H1 (cell line): ENCODE results near the gene LYAR. TPM values are rescaled to one million over a fixed set of nuclear protein-coding genes. Genes with fewer than 3 reads are reported as not detected.

Source experiments
- CTCF ChIA-PET: fragments of 300-600 bp; sonication (Branson Sonifier 250); formaldehyde crosslinking; loops from one replicate; lab custom pipeline; 2021; ENCODE audit not compliant: partially characterized antibody; lab: Charles Lee
- POLR2A ChIA-PET: fragments of 300-600 bp; sonication (Branson Sonifier 250); formaldehyde crosslinking; loops from one replicate; lab custom pipeline; 2021; ENCODE audit warnings: inconsistent platforms; ENCODE audit not compliant: partially characterized antibody; lab: Charles Lee
- DNase-seq, 2 experiments: peaks; one replicate each; pipeline versions ENCODE4 v3.0.0 to v3.0.0-alpha.2; 2010 to 2022; ENCODE audit warnings: low spot score in 2 of 2, low read depth in 1 of 2, mixed read lengths in 1 of 2
- FAIRE-seq: peaks from 2 replicates; lab custom pipeline; 2011; peaks lifted over from hg19 to GRCh38; lab: Jason Lieb, UNC
- H2AFZ ChIP-seq: 2 replicates; pipeline ENCODE4 v1.8.1; 2012; ENCODE audit warnings: low read length, inconsistent platforms
- H2AK5ac ChIP-seq: 2 replicates; pipeline ENCODE4 v1.6.1; 2013; ENCODE audit warnings: low read depth, low read length
- H2BK120ac ChIP-seq: replicated peaks from 2 replicates; pipeline ENCODE3; 2013; ENCODE audit warnings: low read depth, low read length, inconsistent platforms
- H2BK12ac ChIP-seq: 2 replicates; pipeline ENCODE4 v1.6.1; 2013; ENCODE audit warnings: low read depth, low read length
- H2BK15ac ChIP-seq: 2 replicates; pipeline ENCODE4 v1.6.1; 2013; ENCODE audit warnings: low read length
- H2BK20ac ChIP-seq: 2 replicates; pipeline ENCODE4 v1.6.1; 2013; ENCODE audit warnings: low read length
- H2BK5ac ChIP-seq: 2 replicates; pipeline ENCODE4 v1.6.1; 2013; ENCODE audit warnings: low read depth, low read length
- H3K14ac ChIP-seq: 2 replicates; pipeline ENCODE4 v1.6.1; 2013; ENCODE audit warnings: inconsistent platforms; ENCODE audit not compliant: insufficient read length
- H3K18ac ChIP-seq: 2 replicates; pipeline ENCODE4 v1.6.1; 2013; ENCODE audit warnings: low read length; ENCODE audit errors: extremely low read depth
- H3K23ac ChIP-seq: 2 replicates; pipeline ENCODE4 v1.6.1; 2013; ENCODE audit warnings: inconsistent platforms; ENCODE audit not compliant: insufficient read length
- H3K23me2 ChIP-seq: 2 replicates; pipeline ENCODE4 v1.6.1; 2013; ENCODE audit warnings: low read depth, low read length
- H3K27ac ChIP-seq: 2 replicates; pipeline ENCODE4 v1.6.1; 2011; ENCODE audit warnings: low read depth, low read length, inconsistent platforms
- H3K27me3 ChIP-seq, 4 experiments: replicated peaks in 1 of 4; 1 replicate in 1 of 4; 2 replicates in 3 of 4; pipeline versions ENCODE4 v1.6.1 to v1.8.1; 2011 to 2013; ENCODE audit warnings: low read length in 3 of 4, mild to moderate bottlenecking in 3 of 4, inconsistent platforms in 2 of 4, mixed read lengths in 2 of 4, moderate library complexity in 1 of 4; ENCODE audit not compliant: control insufficient read depth in 3 of 4, insufficient read depth in 3 of 4; ENCODE audit errors: extremely low read depth in 1 of 4
- H3K36me3 ChIP-seq, 4 experiments: 2 replicates each; pipeline versions ENCODE4 v1.6.1 to v1.8.1; 2011 to 2013; ENCODE audit warnings: mild to moderate bottlenecking in 4 of 4, low read length in 3 of 4, moderate library complexity in 2 of 4, control low read depth in 1 of 4, inconsistent platforms in 1 of 4; ENCODE audit not compliant: insufficient read depth in 4 of 4, control insufficient read depth in 2 of 4
- H3K4ac ChIP-seq: replicated peaks from 2 replicates; pipeline ENCODE3; 2013; ENCODE audit warnings: low read length, low read depth, mixed read lengths, inconsistent platforms; ENCODE audit not compliant: insufficient read length
- H3K4me1 ChIP-seq, 4 experiments: replicated peaks in 1 of 4; 1 replicate in 1 of 4; 2 replicates in 3 of 4; pipeline versions ENCODE4 v1.6.1 to v1.8.1; 2011 to 2013; ENCODE audit warnings: low read length in 3 of 4, inconsistent platforms in 2 of 4, mixed read lengths in 1 of 4; ENCODE audit not compliant: insufficient read depth in 4 of 4, control insufficient read depth in 3 of 4
- H3K4me2 ChIP-seq, 2 experiments: 2 replicates each; pipeline versions ENCODE4 v1.6.1 to v1.8.1; 2011 to 2013; ENCODE audit warnings: low read depth in 2 of 2, low read length in 2 of 2, control low read depth in 1 of 2, inconsistent platforms in 1 of 2, mild to moderate bottlenecking in 1 of 2; ENCODE audit not compliant: insufficient read depth in 1 of 2
- H3K4me3 ChIP-seq, 4 experiments: fragments of 200-600, 300-600 bp in 1 of 4; sonication (generic), shearing (Covaris generic), sonication (Bioruptor Twin) in 1 of 4; 2 replicates each; pipeline versions ENCODE4 v1.5.1 to v1.8.1; 2011 to 2016; ENCODE audit warnings: low read length in 4 of 4, low read depth in 3 of 4, control low read depth in 2 of 4, inconsistent platforms in 2 of 4, mild to moderate bottlenecking in 2 of 4, mixed read lengths in 1 of 4, moderate library complexity in 1 of 4; ENCODE audit not compliant: insufficient read depth in 2 of 4; ENCODE audit errors: extremely low read depth in 1 of 4
- H3K56ac ChIP-seq: replicated peaks from 2 replicates; pipeline ENCODE3; 2013; ENCODE audit warnings: low read depth, mild to moderate bottlenecking, mixed read lengths, low read length, inconsistent platforms; ENCODE audit not compliant: insufficient read length
- H3K79me1 ChIP-seq: 2 replicates; pipeline ENCODE4 v1.6.1; 2013; ENCODE audit warnings: low read depth, low read length, control low read depth
- H3K79me2 ChIP-seq, 2 experiments: 2 replicates each; pipeline versions ENCODE4 v1.6.1 to v1.8.1; 2012 to 2013; ENCODE audit warnings: low read length in 2 of 2, mild to moderate bottlenecking in 2 of 2, inconsistent platforms in 1 of 2; ENCODE audit not compliant: insufficient read depth in 2 of 2, control insufficient read depth in 1 of 2
- H3K9ac ChIP-seq, 4 experiments: replicated peaks in 1 of 4; 1 replicate in 1 of 4; 2 replicates in 3 of 4; pipeline versions ENCODE4 v1.6.1 to v1.8.1; 2011 to 2013; ENCODE audit warnings: low read depth in 3 of 4, low read length in 3 of 4, control low read depth in 2 of 4, mild to moderate bottlenecking in 2 of 4, moderate library complexity in 2 of 4, inconsistent platforms in 1 of 4; ENCODE audit errors: extremely low read depth in 1 of 4
- H3K9me3 ChIP-seq, 2 experiments: 2 replicates each; pipeline versions ENCODE4 v1.6.1 to v1.8.1; 2012 to 2013; ENCODE audit warnings: mild to moderate bottlenecking in 2 of 2, moderate library complexity in 2 of 2, control low read depth in 1 of 2, inconsistent platforms in 1 of 2, low read depth in 1 of 2, low read length in 1 of 2, mixed read lengths in 1 of 2; ENCODE audit not compliant: insufficient read depth in 2 of 2
- H4K20me1 ChIP-seq, 2 experiments: replicated peaks in 1 of 2; 2 replicates each; pipeline versions ENCODE3 to v1.8.1; 2011 to 2013; ENCODE audit warnings: inconsistent platforms in 2 of 2, low read length in 2 of 2, mild to moderate bottlenecking in 1 of 2; ENCODE audit not compliant: insufficient read depth in 2 of 2, control insufficient read depth in 1 of 2
- H4K5ac ChIP-seq: 2 replicates; pipeline ENCODE4 v1.6.1; 2013; ENCODE audit warnings: low read length, low read depth, mixed read lengths, inconsistent platforms; ENCODE audit not compliant: insufficient read length
- H4K8ac ChIP-seq: 2 replicates; pipeline ENCODE4 v1.8.0; 2013; ENCODE audit warnings: mild to moderate bottlenecking, moderate library complexity, low read length, inconsistent platforms; ENCODE audit not compliant: insufficient read depth; ENCODE audit errors: extremely low read depth
- H4K91ac ChIP-seq: replicated peaks from 2 replicates; pipeline ENCODE3; 2013; ENCODE audit warnings: low read length, mixed read lengths, inconsistent platforms; ENCODE audit not compliant: insufficient read length
- CTBP2 ChIP-seq: IDR thresholded peaks from 2 replicates; pipeline ENCODE4 v1.7.0; 2011; ENCODE audit warnings: borderline replicate concordance, mild to moderate bottlenecking, moderate library complexity, mixed read lengths, low read length; ENCODE audit not compliant: insufficient read depth, insufficient read length
- EGR1 ChIP-seq: IDR thresholded peaks from 2 replicates; pipeline ENCODE4 v1.6.1; 2011; ENCODE audit warnings: low read depth, low read length, borderline replicate concordance
- EP300 ChIP-seq, 2 experiments: IDR thresholded peaks; 1 replicate in 1 of 2; 2 replicates in 1 of 2; pipeline ENCODE4 v1.6.1; 2011 to 2012; ENCODE audit warnings: low read depth in 2 of 2, low read length in 2 of 2, mild to moderate bottlenecking in 2 of 2, borderline replicate concordance in 1 of 2, inconsistent platforms in 1 of 2, moderate library complexity in 1 of 2
- KDM4A ChIP-seq: IDR thresholded peaks from one replicate; pipeline ENCODE4 v1.7.1; 2012; ENCODE audit warnings: low read depth, mild to moderate bottlenecking, moderate library complexity, low read length, inconsistent platforms; ENCODE audit not compliant: severe bottlenecking
- RBBP5 ChIP-seq: IDR thresholded peaks from 2 replicates; pipeline ENCODE4 v1.7.1; 2012; ENCODE audit warnings: low read depth, mild to moderate bottlenecking, inconsistent platforms, low read length, moderate library complexity, borderline replicate concordance
- SIX5 ChIP-seq: IDR thresholded peaks from 2 replicates; pipeline ENCODE4 v1.6.1; 2011; ENCODE audit warnings: mild to moderate bottlenecking, low read depth, low read length
- WGBS, 2 experiments: shearing (Covaris generic) in 1 of 2; methylation state at CpG; one replicate each; pipeline versions ENCODE4 v1.1.6 to v1.1.7; 2013 to 2015; ENCODE audit warnings: low lambda C conversion rate in 2 of 2, mixed read lengths in 2 of 2, inconsistent platforms in 1 of 2, low coverage in 1 of 2, missing lambda C conversion rate in 1 of 2; ENCODE audit not compliant: insufficient replicate concordance in 2 of 2, insufficient coverage in 1 of 2, insufficient read length in 1 of 2; ENCODE audit errors: extremely low coverage in 1 of 2, missing lambda C conversion rate in 1 of 2; 5-methylcytosine and 5-hydroxymethylcytosine counted together
- polyA plus RNA-seq, 7 experiments: library from polyadenylated mRNA; depleted of rRNA in 3 of 7; stranded (reverse) in 5 of 7; unstranded in 2 of 7; fragments of >200 nt in 5 of 7; fragments of 200-250 nt in 2 of 7; gene quantifications; 1 replicate in 5 of 7; 2 replicates in 1 of 7; 4 replicates in 1 of 7; pipeline versions ENCODE4 v1.2.1 to v1.2.3, GENCODE V29; 2011 to 2013; ENCODE audit warnings: missing spikeins in 2 of 7, mixed read lengths in 2 of 7
- total RNA-seq: library from RNA; stranded (reverse); fragmentation: NEBNext Ultra II Directional; extraction: Animal tissue kit (Norgen Biotek cat#: 25700); gene quantifications from 2 replicates; pipeline ENCODE4 v1.2.1, GENCODE V29; 2021

LYAR gene
- total and polyA plus RNA-seq, 2 of the 8 experiments (the other 6 are each of a cell fraction or from before 2014, with no cell fraction given) = 6.5 to 46.9 TPM

DNA sequence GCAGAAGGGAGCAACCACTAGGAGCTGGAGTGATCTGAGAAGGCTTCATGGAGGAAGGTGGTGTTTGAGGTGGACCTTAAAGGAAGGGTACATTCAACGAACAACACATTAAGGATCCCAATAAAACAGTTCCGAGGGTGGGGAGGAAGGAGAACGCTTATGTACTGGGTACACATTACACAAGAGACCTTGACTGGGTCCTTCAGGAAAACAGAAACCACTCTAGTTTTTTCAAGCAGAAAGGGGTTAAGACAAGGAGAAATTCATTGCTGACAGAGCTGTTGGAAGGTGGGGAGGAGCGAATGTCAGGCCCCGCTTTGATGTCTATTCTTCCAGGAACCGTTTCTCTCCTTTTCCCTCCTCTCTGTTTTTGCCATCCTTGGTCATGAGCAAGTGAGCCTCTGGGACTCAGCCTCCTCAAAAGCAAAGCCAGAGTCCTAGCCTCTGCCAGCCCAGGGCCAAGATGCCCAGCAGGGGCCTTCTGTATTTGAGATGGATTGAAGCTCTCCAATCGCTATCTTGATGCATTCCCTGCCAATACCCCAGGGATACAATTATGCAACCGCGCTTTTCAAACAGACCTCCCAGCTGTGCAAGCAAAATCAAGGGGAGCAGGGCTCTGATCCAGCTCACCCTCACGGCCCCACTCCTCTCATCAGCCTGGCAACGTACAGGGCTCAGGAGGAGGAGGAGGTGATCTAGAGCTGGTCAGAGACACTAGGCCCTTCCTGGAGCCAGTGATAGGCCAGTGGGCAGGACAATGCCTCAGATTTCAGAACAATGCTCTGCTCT, 48.5 kb upstream of the LYAR start:
- no peak overlapping the region for H2BK12ac ChIP-seq
- no peak overlapping the region for H3K9ac ChIP-seq
- H3K4ac ChIP-seq = no peak overlapping the region
- peaks cover 0 to 7% of the 10 kb centered on the region in 2 experiments; a peak in 2 of 4 replicates for H3K9me3 ChIP-seq
- 86% methylated on average over 11 of the region's 11 CpGs; no CpG with 5 or more reads in 1 of the 2 experiments for WGBS, 2 experiments
- H3K18ac ChIP-seq = no peak overlapping the region
- H2AK5ac ChIP-seq = no peak overlapping the region
- POLR2A ChIA-PET = no interaction called here
- no peaks in the 10 kb centered on the region for H3K79me2 ChIP-seq
- H4K20me1 ChIP-seq = no peaks in the 10 kb centered on the region
- TF ChIP-seq EGR1 = no peak
- no peak for TF ChIP-seq SIX5
- no peak for TF ChIP-seq CTBP2
- TF ChIP-seq EP300 (IDR thresholded peaks at IDR 0.05; ENCODE audit: borderline replicate concordance in 1 of 2, low read depth in 2 of 2, low read length in 2 of 2) = no peak
- no peak for TF ChIP-seq KDM4A
- no peak for TF ChIP-seq RBBP5
- FAIRE-seq (no peak), DNase-seq (no peak)
- no peak overlapping the region for H3K23ac ChIP-seq
- no peak overlapping the region for H2AFZ ChIP-seq
- H3K23me2 ChIP-seq = no peaks in the 10 kb centered on the region
- H2BK5ac ChIP-seq = no peak overlapping the region
- no peak overlapping the region for H2BK120ac ChIP-seq
- H2BK15ac ChIP-seq = no peak overlapping the region
- no peaks in the 10 kb centered on the region for H3K4me1 ChIP-seq
- CTCF ChIA-PET = interaction anchor here (0.7 to 1.9 kb wide), 4 partner anchors 11 to 859 kb away, joined by 3 to 9 read pairs (median 4); no protein-coding TSS in a partner anchor
- H3K4me2 ChIP-seq = no peak overlapping the region
- H3K36me3 ChIP-seq = no peaks in the 10 kb centered on the region
- H3K79me1 ChIP-seq = no peaks in the 10 kb centered on the region
- no peak overlapping the region for H4K91ac ChIP-seq
- H3K14ac ChIP-seq = no peak overlapping the region
- no peak overlapping the region for H3K27ac ChIP-seq
- no peak overlapping the region for H3K56ac ChIP-seq
- no peaks in the 10 kb centered on the region for H3K27me3 ChIP-seq
- H2BK20ac ChIP-seq = no peak overlapping the region
- no peak overlapping the region for H3K4me3 ChIP-seq
- no peak overlapping the region for H4K5ac ChIP-seq
- no peak overlapping the region for H4K8ac ChIP-seq
